Neural cell (in vitro differentiated cells): ENCODE results near the gene NKAIN4.

Experiments used
- EP300 ChIP-seq: fragments of 450-650 bp; conservative IDR thresholded peaks from 2 replicates; pipeline ENCODE4 v1.6.1; 2014; ENCODE audit warnings: antibody characterized with exemption, mild to moderate bottlenecking, moderate library complexity; ENCODE audit not compliant: poor library complexity, severe bottlenecking
- EZH2 ChIP-seq: fragments of 200-600, 300-800 bp; shearing (Covaris generic), sonication (generic); IDR thresholded peaks from 2 replicates; pipeline ENCODE4 v1.6.1; 2014; ENCODE audit warnings: antibody characterized with exemption, low read length, borderline replicate concordance, mild to moderate bottlenecking; ENCODE audit not compliant: insufficient read depth, poor library complexity, severe bottlenecking
- MXI1 ChIP-seq: fragments of 450-650 bp; conservative IDR thresholded peaks from 2 replicates; pipeline ENCODE4 v1.6.1; 2014; ENCODE audit warnings: antibody characterized with exemption, mild to moderate bottlenecking; ENCODE audit not compliant: poor library complexity, severe bottlenecking
- TAF1 ChIP-seq: IDR thresholded peaks from 2 replicates; pipeline ENCODE4 v1.6.1; 2012; ENCODE audit warnings: low read depth
- TF ChIP-seq, protein P1 (sequence below): fragments of 450-650 bp; IDR thresholded peaks from 2 replicates; pipeline ENCODE4 v1.5.1; 2014; ENCODE audit warnings: antibody characterized with exemption, mild to moderate bottlenecking, moderate library complexity; ENCODE audit not compliant: poor library complexity, severe bottlenecking
- TF ChIP-seq, protein P2 (sequence below): IDR thresholded peaks from 2 replicates; pipeline ENCODE4 v1.6.1; 2012; ENCODE audit warnings: borderline replicate concordance

DNA sequence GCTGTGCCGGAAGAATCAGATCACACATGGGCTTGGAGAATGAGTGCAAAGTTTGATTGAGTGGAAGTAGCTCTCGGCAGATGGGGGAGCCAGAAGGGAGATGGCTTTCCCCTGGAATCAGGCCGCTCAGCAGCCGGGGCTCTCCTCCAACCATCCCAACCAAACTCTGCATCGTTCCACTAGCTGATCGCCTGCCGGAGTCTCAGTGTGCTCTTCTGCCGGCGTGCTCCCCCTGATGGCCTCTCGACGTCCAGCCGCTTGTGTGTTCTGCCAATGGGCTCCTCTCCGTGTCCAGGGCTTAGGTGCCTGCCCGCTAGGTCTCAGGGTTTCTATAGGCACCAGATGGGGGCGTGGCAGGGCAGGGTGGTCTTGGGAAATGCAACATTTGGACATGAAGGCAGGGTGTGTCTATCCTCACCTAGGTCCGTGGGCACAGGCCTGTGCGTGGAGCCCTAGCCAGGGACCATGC, 23.4 kb downstream of the NKAIN4 start:
- TF ChIP-seq, protein P1, sequence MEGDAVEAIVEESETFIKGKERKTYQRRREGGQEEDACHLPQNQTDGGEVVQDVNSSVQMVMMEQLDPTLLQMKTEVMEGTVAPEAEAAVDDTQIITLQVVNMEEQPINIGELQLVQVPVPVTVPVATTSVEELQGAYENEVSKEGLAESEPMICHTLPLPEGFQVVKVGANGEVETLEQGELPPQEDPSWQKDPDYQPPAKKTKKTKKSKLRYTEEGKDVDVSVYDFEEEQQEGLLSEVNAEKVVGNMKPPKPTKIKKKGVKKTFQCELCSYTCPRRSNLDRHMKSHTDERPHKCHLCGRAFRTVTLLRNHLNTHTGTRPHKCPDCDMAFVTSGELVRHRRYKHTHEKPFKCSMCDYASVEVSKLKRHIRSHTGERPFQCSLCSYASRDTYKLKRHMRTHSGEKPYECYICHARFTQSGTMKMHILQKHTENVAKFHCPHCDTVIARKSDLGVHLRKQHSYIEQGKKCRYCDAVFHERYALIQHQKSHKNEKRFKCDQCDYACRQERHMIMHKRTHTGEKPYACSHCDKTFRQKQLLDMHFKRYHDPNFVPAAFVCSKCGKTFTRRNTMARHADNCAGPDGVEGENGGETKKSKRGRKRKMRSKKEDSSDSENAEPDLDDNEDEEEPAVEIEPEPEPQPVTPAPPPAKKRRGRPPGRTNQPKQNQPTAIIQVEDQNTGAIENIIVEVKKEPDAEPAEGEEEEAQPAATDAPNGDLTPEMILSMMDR, result peak; percentile 60
- TF ChIP-seq EP300 (no peak), TAF1 (no peak), EZH2 (no peak), MXI1 (no peak)
- TF ChIP-seq, protein P2, sequence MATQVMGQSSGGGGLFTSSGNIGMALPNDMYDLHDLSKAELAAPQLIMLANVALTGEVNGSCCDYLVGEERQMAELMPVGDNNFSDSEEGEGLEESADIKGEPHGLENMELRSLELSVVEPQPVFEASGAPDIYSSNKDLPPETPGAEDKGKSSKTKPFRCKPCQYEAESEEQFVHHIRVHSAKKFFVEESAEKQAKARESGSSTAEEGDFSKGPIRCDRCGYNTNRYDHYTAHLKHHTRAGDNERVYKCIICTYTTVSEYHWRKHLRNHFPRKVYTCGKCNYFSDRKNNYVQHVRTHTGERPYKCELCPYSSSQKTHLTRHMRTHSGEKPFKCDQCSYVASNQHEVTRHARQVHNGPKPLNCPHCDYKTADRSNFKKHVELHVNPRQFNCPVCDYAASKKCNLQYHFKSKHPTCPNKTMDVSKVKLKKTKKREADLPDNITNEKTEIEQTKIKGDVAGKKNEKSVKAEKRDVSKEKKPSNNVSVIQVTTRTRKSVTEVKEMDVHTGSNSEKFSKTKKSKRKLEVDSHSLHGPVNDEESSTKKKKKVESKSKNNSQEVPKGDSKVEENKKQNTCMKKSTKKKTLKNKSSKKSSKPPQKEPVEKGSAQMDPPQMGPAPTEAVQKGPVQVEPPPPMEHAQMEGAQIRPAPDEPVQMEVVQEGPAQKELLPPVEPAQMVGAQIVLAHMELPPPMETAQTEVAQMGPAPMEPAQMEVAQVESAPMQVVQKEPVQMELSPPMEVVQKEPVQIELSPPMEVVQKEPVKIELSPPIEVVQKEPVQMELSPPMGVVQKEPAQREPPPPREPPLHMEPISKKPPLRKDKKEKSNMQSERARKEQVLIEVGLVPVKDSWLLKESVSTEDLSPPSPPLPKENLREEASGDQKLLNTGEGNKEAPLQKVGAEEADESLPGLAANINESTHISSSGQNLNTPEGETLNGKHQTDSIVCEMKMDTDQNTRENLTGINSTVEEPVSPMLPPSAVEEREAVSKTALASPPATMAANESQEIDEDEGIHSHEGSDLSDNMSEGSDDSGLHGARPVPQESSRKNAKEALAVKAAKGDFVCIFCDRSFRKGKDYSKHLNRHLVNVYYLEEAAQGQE, result no peak
